ENCODE data around the gene GOLGA8S. TPM values are rescaled to one million over a fixed set of nuclear protein-coding genes. Genes with fewer than 3 reads are reported as not detected.
A peak's percentile ranks its signal among the peaks of the same experiment; 100 is the strongest.
"Not testable (repeated sequence)": the region's sequence is repeated elsewhere in the genome, so short reads cannot be mapped to it uniquely, and the experiment has no call there.

GOLGA8S gene, protein sequence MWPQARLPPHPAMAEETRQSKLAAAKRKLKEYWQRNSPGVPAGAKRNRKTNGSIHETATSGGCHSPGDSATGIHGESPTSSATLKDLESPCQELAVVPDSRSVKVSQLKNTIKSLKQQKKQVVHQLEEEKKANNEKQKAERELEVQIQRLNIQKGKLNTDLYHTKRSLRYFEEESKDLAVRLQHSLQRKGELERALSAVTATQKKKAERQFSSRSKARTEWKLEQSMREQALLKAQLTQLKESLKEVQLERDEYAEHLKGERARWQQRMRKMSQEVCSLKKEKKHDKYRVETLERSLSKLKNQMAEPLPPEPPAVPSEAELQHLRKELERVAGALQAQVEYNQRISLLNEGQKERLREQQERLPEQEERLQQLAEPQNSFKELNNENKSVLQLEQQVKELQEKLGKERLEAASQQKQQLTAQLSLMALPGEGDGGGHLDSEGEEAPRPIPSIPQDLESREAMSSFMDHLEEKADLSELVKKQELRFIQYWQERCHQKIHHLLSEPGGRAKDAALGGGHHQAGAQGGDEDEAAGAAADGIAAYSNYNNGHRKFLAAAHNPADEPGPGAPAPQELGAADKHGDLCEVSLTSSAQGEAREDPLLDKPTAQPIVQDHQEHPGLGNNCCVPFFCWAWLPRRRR
- total RNA-seq, result under 1 TPM; 0.14 to 0.42 TPM

DNA sequence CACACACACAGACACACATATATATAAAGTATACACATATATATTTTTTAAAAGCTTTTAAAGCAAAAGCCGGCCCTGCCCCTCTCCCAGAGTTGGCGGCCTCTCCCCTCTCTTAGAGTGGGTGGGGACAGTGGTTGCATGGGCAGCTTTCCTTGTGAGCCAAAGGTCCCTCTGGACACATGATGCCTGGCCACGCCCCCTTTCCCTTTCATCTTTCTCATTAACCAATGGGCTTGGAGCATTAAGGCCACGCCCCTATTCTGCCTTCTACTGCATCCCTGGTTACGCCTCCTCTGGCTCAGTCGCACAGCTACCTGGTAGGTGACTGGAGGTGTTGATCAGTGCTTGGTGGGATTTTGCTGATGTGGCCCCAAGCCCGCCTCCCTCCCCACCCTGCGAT lies at the start of gene GOLGA8S:
GOLGA8S (plus strand) TSS at position 301 of the 400 bp plus-strand sequence; CDS start at position 363, 62 bp downstream.
- DNase-seq (ENCODE audit: low spot score); H3K4me3 ChIP-seq; H3K4me1 ChIP-seq (ENCODE audit: control insufficient read depth in 1 of 2, low read depth in 2 of 2); H3K27me3 ChIP-seq (replicated peaks; ENCODE audit: insufficient read depth); ATAC-seq (ENCODE audit: insufficient number of reproducible peaks, low FRiP score, low read depth); H3K27ac ChIP-seq; H3K36me3 ChIP-seq; H3K9me3 ChIP-seq: not testable (repeated sequence)

DNA sequence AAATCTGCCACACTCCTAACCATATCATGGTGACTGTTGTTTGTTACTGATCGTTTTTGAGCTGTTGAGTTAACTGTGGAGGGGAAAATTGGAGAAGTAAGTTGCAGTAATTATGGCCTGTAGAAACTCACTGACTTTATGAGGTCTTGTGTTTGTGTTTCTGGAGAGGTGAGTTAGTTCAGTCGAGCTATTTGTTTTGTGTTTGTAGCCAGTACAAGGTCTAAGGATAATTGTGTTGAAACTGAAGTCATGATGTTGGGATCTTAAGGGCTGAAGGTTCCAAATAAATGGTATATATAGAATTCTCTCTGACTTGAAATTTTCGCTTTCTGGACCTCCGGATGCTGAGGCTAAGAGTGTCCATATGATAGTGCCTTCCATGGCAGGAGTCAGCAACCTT lies 49.7 kb upstream of the GOLGA8S start:
- Histone ChIP-seq H3K4me1 (ENCODE audit: control insufficient read depth in 1 of 2, low read depth in 2 of 2) (peaks cover 0 to 19% of the 10 kb centered on the region in 2 donors), H3K4me3 (peak overlapping the region; percentile 71)
- H3K9me3 ChIP-seq, result not testable (repeated sequence)

DNA sequence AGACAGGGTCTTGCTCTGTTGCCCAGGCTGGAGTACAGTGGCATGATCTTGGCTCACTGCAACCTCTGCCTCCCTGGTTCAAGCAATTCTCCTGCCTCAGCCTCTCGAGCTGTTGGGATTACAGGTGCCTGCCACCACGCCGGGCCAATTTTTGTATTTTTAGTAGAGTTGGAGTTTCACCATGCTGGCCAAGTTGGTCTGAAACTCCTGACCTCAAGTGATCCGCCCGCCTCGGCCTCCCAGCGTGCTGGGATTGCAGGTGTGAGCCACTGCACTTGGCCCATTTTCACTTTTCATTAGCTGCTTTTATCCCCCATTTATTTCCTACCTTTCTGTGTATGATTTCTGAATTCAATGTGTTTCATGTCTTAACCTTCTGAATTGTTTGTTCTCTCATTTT lies 48.6 kb upstream of the GOLGA8S start:
- not testable (repeated sequence) for H3K9me3 ChIP-seq; DNase-seq (ENCODE audit: low spot score); H3K4me3 ChIP-seq; H3K27me3 ChIP-seq (replicated peaks; ENCODE audit: insufficient read depth); H3K36me3 ChIP-seq; H3K27ac ChIP-seq; ATAC-seq (ENCODE audit: insufficient number of reproducible peaks, low FRiP score, low read depth)
- peaks cover 0 to 19% of the 10 kb centered on the region in 2 donors for H3K4me1 ChIP-seq (ENCODE audit: control insufficient read depth in 1 of 2, low read depth in 2 of 2)

More for the DNA sequence above, 49.7 kb upstream of the GOLGA8S start:
- DNase-seq (ENCODE audit: low spot score); H3K27me3 ChIP-seq (replicated peaks; ENCODE audit: insufficient read depth); ATAC-seq (ENCODE audit: insufficient number of reproducible peaks, low FRiP score, low read depth); H3K27ac ChIP-seq; H3K36me3 ChIP-seq: not testable (repeated sequence)

DNA sequence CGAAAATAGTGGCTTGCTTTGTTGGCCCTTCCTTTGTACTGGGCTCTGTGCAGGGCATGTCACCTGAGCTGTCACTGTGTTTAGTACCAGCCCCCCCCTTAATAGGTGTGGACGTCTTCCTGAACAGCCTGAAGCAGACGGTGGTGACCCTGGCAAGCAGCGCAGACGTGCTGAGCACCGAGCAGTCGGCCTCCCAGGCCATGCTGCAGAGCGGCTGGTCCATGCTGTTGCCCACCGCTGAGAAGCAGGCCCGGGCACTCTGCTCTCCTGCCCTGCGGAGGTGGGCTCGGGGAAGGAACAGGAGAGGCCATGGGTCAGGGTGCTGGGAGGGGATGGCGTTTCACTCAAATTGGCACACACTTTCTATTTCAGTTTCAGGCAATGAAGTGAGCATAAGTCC lies 43.3 kb upstream of the GOLGA8S start:
- not testable (repeated sequence) for H3K4me3 ChIP-seq; H3K27me3 ChIP-seq (replicated peaks; ENCODE audit: insufficient read depth); H3K27ac ChIP-seq; H3K9me3 ChIP-seq; H3K4me1 ChIP-seq (ENCODE audit: control insufficient read depth in 1 of 2, low read depth in 2 of 2); ATAC-seq (ENCODE audit: insufficient number of reproducible peaks, low FRiP score, low read depth); DNase-seq (ENCODE audit: low spot score)
- H3K36me3 ChIP-seq, result peaks cover 10% of the 10 kb centered on the region

DNA sequence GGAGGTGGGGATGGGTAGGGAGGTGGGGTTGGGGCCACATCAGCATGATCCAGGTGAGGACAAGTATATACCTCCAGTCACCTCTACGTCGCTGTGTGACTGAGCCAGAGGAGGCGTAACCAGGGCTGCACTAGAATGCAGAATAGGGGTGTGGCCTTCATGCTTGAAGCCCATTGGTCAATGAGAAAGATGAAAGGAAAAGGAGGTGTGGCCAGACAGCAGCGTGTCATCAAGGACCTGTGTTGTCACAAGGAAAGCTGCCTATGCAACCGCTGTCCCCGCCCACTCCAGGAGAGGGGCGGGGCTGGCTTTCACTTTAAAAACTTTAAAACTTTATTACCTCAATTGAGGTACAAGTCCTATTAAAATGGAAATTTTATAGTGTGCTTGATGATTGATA lies 20.5 kb upstream of the GOLGA8S start, which contains the start of gene GOLGA6L26:
GOLGA6L26 (minus strand) TSS at position 101 of the 400 bp plus-strand sequence; CDS start at position 40, 61 bp downstream.
- not testable (repeated sequence) for H3K27me3 ChIP-seq (replicated peaks; ENCODE audit: insufficient read depth); ATAC-seq (ENCODE audit: insufficient number of reproducible peaks, low FRiP score, low read depth); H3K27ac ChIP-seq; H3K9me3 ChIP-seq; H3K36me3 ChIP-seq; DNase-seq (ENCODE audit: low spot score); H3K4me1 ChIP-seq (ENCODE audit: control insufficient read depth in 1 of 2, low read depth in 2 of 2); H3K4me3 ChIP-seq

DNA sequence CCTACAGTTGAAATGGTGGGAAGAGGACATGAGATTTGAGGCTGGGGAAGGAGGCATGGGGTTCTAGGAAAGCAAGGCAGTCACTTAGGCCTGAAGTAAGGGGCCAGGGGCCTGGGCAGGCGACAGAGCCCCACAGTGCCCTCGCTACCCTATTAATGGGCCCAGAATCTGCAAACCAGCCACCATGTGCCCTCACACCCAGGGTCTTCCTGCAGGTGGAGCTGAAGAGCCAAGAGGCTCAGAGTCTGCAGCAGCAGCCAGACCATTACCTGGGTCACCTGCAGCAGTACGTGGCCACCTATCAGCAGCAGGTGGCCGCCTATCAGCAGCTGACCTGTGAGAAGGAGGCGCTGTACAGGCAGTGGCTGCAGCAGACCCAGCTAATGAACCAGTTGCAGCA lies 8.1 kb downstream of the GOLGA8S start:
- not testable (repeated sequence) for H3K36me3 ChIP-seq; H3K4me1 ChIP-seq (ENCODE audit: control insufficient read depth in 1 of 2, low read depth in 2 of 2); H3K27ac ChIP-seq; ATAC-seq (ENCODE audit: insufficient number of reproducible peaks, low FRiP score, low read depth); H3K4me3 ChIP-seq; DNase-seq (ENCODE audit: low spot score); H3K27me3 ChIP-seq (replicated peaks; ENCODE audit: insufficient read depth); H3K9me3 ChIP-seq

DNA sequence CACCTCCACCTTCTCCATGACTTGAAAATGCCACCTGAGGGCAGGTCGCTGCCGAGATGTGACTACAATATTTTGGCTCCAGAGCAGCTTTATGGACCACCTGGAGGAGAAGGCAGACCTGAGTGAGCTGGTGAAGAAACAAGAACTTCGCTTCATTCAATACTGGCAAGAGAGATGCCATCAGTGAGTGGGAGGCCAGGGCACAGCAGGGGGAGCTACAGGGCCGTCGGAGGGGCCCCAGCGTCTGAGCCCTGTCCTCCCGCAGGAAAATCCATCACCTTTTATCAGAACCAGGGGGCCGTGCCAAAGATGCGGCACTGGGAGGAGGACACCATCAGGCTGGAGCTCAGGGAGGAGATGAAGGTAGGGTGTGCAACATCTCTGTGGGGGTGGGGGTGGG lies 9.7 kb downstream of the GOLGA8S start:
- not testable (repeated sequence) for H3K36me3 ChIP-seq; DNase-seq (ENCODE audit: low spot score); ATAC-seq (ENCODE audit: insufficient number of reproducible peaks, low FRiP score, low read depth); H3K27ac ChIP-seq; H3K4me1 ChIP-seq (ENCODE audit: control insufficient read depth in 1 of 2, low read depth in 2 of 2); H3K9me3 ChIP-seq; H3K27me3 ChIP-seq (replicated peaks; ENCODE audit: insufficient read depth); H3K4me3 ChIP-seq
- TF ChIP-seq, protein P1, sequence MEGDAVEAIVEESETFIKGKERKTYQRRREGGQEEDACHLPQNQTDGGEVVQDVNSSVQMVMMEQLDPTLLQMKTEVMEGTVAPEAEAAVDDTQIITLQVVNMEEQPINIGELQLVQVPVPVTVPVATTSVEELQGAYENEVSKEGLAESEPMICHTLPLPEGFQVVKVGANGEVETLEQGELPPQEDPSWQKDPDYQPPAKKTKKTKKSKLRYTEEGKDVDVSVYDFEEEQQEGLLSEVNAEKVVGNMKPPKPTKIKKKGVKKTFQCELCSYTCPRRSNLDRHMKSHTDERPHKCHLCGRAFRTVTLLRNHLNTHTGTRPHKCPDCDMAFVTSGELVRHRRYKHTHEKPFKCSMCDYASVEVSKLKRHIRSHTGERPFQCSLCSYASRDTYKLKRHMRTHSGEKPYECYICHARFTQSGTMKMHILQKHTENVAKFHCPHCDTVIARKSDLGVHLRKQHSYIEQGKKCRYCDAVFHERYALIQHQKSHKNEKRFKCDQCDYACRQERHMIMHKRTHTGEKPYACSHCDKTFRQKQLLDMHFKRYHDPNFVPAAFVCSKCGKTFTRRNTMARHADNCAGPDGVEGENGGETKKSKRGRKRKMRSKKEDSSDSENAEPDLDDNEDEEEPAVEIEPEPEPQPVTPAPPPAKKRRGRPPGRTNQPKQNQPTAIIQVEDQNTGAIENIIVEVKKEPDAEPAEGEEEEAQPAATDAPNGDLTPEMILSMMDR (IDR thresholded peaks at IDR 0.05), result peak; percentile 53

DNA sequence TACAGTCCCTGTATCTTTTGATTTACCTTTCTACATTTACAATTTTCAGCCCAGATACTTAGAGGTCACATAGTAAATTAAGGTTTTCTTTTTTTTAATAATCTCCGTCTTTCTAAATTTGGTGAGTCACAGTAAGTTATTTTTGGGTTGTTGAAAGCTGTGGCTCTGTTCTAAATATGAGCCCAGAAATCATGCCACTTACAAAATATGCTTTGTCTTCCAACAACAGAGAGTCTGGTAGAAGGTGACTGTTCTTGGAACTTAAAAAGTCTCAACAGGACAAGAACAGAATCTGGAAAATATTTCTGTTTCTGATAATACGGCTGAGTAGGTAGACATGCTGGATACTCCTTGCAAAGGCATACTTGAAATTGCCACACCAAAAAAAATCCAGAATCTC lies 16.0 kb downstream of the GOLGA8S start:
- Histone ChIP-seq H3K27ac (peak overlapping the region; percentile 87), H3K36me3 (no peaks in the 10 kb centered on the region), H3K27me3 (replicated peaks; ENCODE audit: insufficient read depth) (no peaks in the 10 kb centered on the region), H3K9me3 (no peaks in the 10 kb centered on the region), H3K4me3 (no peak overlapping the region), H3K4me1 (ENCODE audit: control insufficient read depth in 1 of 2, low read depth in 2 of 2) (peaks cover 24 to 41% of the 10 kb centered on the region in 2 donors)
- TF ChIP-seq, protein P1 (IDR thresholded peaks at IDR 0.05), result no peak
- no peak for ATAC-seq (ENCODE audit: insufficient number of reproducible peaks, low FRiP score, low read depth)
- DNase-seq (ENCODE audit: low spot score), result no peak

DNA sequence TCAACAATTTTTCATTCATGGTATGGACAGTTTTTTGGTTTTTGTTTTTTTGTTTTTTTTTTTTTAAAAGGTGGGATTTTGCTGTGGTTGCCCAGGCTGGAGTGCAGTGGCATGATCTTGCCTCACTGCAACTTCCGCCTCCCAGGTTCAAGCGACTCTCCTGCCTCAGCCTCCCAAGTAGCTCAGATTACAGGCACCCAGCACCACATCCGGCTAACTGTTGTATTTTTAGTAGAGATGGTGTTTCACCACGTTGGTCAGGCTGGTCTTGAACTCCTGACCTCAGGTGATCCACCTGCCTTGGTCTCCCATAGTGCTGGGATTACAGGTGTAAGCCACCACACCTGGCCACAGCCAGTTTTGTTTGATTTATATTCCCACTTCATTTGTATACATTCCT lies 16.6 kb downstream of the GOLGA8S start:
- Histone ChIP-seq H3K27ac (peak overlapping the region; percentile 87), H3K4me1 (ENCODE audit: control insufficient read depth in 1 of 2, low read depth in 2 of 2) (peaks cover 24 to 41% of the 10 kb centered on the region in 2 donors)
- not testable (repeated sequence) for ATAC-seq (ENCODE audit: insufficient number of reproducible peaks, low FRiP score, low read depth); H3K36me3 ChIP-seq; H3K9me3 ChIP-seq; H3K27me3 ChIP-seq (replicated peaks; ENCODE audit: insufficient read depth); H3K4me3 ChIP-seq; DNase-seq (ENCODE audit: low spot score)

DNA sequence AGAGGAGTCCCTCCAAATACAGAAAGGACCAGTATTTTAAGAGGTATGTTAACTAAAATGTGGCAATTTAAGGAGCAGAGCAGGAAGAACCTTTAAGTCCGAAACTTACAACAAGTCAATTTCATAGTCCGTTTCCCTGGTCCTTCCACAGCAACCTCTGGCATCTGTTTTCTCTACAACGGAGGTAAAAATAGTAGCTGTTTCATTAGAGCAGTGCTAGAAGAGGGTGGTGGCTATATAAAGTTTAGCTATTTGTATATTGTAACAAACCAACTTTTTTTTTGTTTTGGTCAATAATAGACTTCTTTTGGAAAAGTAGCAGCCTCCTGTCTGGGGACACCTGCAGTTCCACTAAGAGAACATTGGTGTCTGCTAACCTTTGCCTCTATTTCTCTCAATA lies 17.3 kb downstream of the GOLGA8S start:
- Histone ChIP-seq H3K27ac (peak overlapping the region; percentile 87), H3K4me3 (peak overlapping the region; percentile 13), H3K4me1 (ENCODE audit: control insufficient read depth in 1 of 2, low read depth in 2 of 2) (peaks cover 24 to 41% of the 10 kb centered on the region in 2 donors)
- H3K9me3 ChIP-seq; DNase-seq (ENCODE audit: low spot score); H3K36me3 ChIP-seq; ATAC-seq (ENCODE audit: insufficient number of reproducible peaks, low FRiP score, low read depth); H3K27me3 ChIP-seq (replicated peaks; ENCODE audit: insufficient read depth): not testable (repeated sequence)

All from thoracic aorta (tissue), 2 donors.